HepG2 (cell line): ENCODE data around the gene NREP. TPM values are rescaled to one million over a fixed set of nuclear protein-coding genes. Genes with fewer than 3 reads are reported as not detected.

Experiments
- CHCHD3 ChIP-seq: sonication (generic); formaldehyde crosslinking; IDR thresholded peaks from 2 replicates; pipeline ENCODE4 v1.8.0; 2022; ENCODE audit warnings: mild to moderate bottlenecking, missing genetic modification reagents, moderate library complexity
- E2F5 ChIP-seq: sonication (generic); formaldehyde crosslinking; conservative IDR thresholded peaks from 2 replicates; pipeline ENCODE4 v1.4.0; 2020; ENCODE audit warnings: missing genetic modification reagents
- FOSL1 ChIP-seq: sonication (generic); formaldehyde crosslinking; IDR thresholded peaks from 2 replicates; pipeline ENCODE4 v1.9.0; 2021; ENCODE audit warnings: missing genetic modification reagents, borderline replicate concordance
- FOXK1 ChIP-seq: sonication (generic); formaldehyde crosslinking; IDR thresholded peaks from 2 replicates; pipeline ENCODE4 v1.4.0; 2020; ENCODE audit warnings: low read depth, missing genetic modification reagents, borderline replicate concordance
- ISX ChIP-seq: sonication (generic); formaldehyde crosslinking; conservative IDR thresholded peaks from 2 replicates; pipeline ENCODE4 v1.5.0; 2020; ENCODE audit warnings: missing genetic modification reagents
- JUNB ChIP-seq: sonication (generic); formaldehyde crosslinking; IDR thresholded peaks from 2 replicates; pipeline ENCODE4 v1.8.0; 2022; ENCODE audit warnings: missing genetic modification reagents, mild to moderate bottlenecking, borderline replicate concordance
- PHF20 ChIP-seq: sonication (generic); formaldehyde crosslinking; IDR thresholded peaks from 2 replicates; pipeline ENCODE4 v1.5.0; 2020; ENCODE audit warnings: mild to moderate bottlenecking, missing genetic modification reagents
- PPARG ChIP-seq: conservative IDR thresholded peaks from 2 replicates; pipeline ENCODE4 v1.6.1; 2016; ENCODE audit warnings: missing biosample characterization, missing genetic modification reagents
- PRDM10 ChIP-seq: sonication (generic); formaldehyde crosslinking; IDR thresholded peaks from 2 replicates; pipeline ENCODE4 v1.4.0; 2020; ENCODE audit warnings: low read depth, missing genetic modification reagents
- SETDB1 ChIP-seq: sonication (generic); formaldehyde crosslinking; IDR thresholded peaks from 2 replicates; pipeline ENCODE4 v1.5.1; 2020; ENCODE audit warnings: missing genetic modification reagents, mild to moderate bottlenecking, borderline replicate concordance
- THAP9 ChIP-seq: sonication (generic); formaldehyde crosslinking; IDR thresholded peaks from 2 replicates; pipeline ENCODE4; 2020; ENCODE audit warnings: missing genetic modification reagents, mild to moderate bottlenecking, borderline replicate concordance
- ZBTB7B ChIP-seq: sonication (generic); formaldehyde crosslinking; IDR thresholded peaks from 2 replicates; pipeline ENCODE4 v1.4.0; 2020; ENCODE audit warnings: missing genetic modification reagents
- ZNF282 ChIP-seq: fragments of 450-650 bp; IDR thresholded peaks from 2 replicates; pipeline ENCODE4 v1.6.1; 2018; ENCODE audit not compliant: partially characterized antibody
- ZNF598 ChIP-seq: sonication (generic); formaldehyde crosslinking; IDR thresholded peaks from 2 replicates; pipeline ENCODE4 v1.5.1; 2020; ENCODE audit warnings: mild to moderate bottlenecking, missing genetic modification reagents, borderline replicate concordance
- ZNF691 ChIP-seq: sonication (generic); formaldehyde crosslinking; IDR thresholded peaks from 2 replicates; pipeline ENCODE4 v1.4.0; 2020; ENCODE audit warnings: missing genetic modification reagents, low read depth, mild to moderate bottlenecking, borderline replicate concordance
- ZNF777 ChIP-seq: sonication (generic); formaldehyde crosslinking; IDR thresholded peaks from 2 replicates; pipeline ENCODE4 v1.4.0; 2020; ENCODE audit warnings: missing genetic modification reagents
- ZNF781 ChIP-seq: sonication (generic); formaldehyde crosslinking; IDR thresholded peaks from 2 replicates; pipeline ENCODE4 v1.5.1; 2020; ENCODE audit warnings: borderline replicate concordance, mild to moderate bottlenecking, missing genetic modification reagents; ENCODE audit errors: not compliant biosample characterization
- ZSCAN30 ChIP-seq: sonication (generic); formaldehyde crosslinking; IDR thresholded peaks from 2 replicates; pipeline ENCODE4 v1.5.0; 2020; ENCODE audit warnings: mild to moderate bottlenecking, missing genetic modification reagents
- polyA plus RNA-seq, 8 experiments: library from polyadenylated mRNA; depleted of rRNA in 3 of 8; stranded (reverse) in 7 of 8; unstranded in 1 of 8; fragments of >200 nt; fragmentation: Illumina TruSeq in 4 of 8; extraction: Trizol in 4 of 8; gene quantifications; 2 replicates each; pipeline versions ENCODE4 v1.2.1 to v1.2.3, GENCODE V29; 2011 to 2016; ENCODE audit warnings: low read depth in 4 of 8, missing spikeins in 1 of 8, mixed read lengths in 1 of 8; ENCODE audit not compliant: insufficient read depth in 1 of 8
- total RNA-seq, 5 experiments: library from RNA; depleted of rRNA; stranded (reverse); fragments of >200 nt; fragmentation: Illumina TruSeq; extraction: Trizol; gene quantifications; 2 replicates each; pipeline ENCODE4 v1.2.3, GENCODE V29; 2016; ENCODE audit warnings: low read depth in 1 of 5

Gene NREP
- total and polyA plus RNA-seq, 2 of the 13 experiments (the other 11 are each of a cell fraction or from before 2014, with no cell fraction given), result 40.5 to 102 TPM

GRCh38 chr5:111757355-111758283, 625 bp upstream of the NREP start (continued):
- TF ChIP-seq PPARG (CRISPR knock-in tag) (no peak), CHCHD3 (CRISPR knock-in tag) (no peak), ISX (CRISPR knock-in tag) (no peak), ZNF781 (CRISPR knock-in tag) (peak; percentile 58), ZNF777 (CRISPR knock-in tag) (peak; percentile 99), PHF20 (CRISPR knock-in tag) (peak; percentile 56; the same call in 1 of the 2 replicates), ZNF282 (no peak), ZNF598 (peak; percentile 84), THAP9 (CRISPR knock-in tag) (peak; percentile 48; the same call in 1 of the 2 replicates), SETDB1 (CRISPR knock-in tag) (no peak), PRDM10 (CRISPR knock-in tag) (no peak), FOXK1 (CRISPR knock-in tag) (no peak), ZBTB7B (CRISPR knock-in tag) (0 out of 2 replicates have a peak, but pooled peaks have one; percentile 19), E2F5 (no peak; the same call in 1 of the 2 replicates), ZNF691 (CRISPR knock-in tag) (0 out of 2 replicates have a peak, but pooled peaks have one; percentile 69), FOSL1 (CRISPR knock-in tag) (no peak), ZSCAN30 (CRISPR knock-in tag) (no peak), JUNB (CRISPR knock-in tag) (no peak)
